Measurements from ENCODE around the gene IP6K3.

Gene IP6K3

GRCh38 chr6:33778444-33779121 is 31.9 kb upstream of the IP6K3 start:
- H3K4me3 ChIP-seq (ENCODE audit: low read depth, low read length): no peak overlapping the region
- no peak for DNase-seq (ENCODE audit: low read depth)

DNA sequence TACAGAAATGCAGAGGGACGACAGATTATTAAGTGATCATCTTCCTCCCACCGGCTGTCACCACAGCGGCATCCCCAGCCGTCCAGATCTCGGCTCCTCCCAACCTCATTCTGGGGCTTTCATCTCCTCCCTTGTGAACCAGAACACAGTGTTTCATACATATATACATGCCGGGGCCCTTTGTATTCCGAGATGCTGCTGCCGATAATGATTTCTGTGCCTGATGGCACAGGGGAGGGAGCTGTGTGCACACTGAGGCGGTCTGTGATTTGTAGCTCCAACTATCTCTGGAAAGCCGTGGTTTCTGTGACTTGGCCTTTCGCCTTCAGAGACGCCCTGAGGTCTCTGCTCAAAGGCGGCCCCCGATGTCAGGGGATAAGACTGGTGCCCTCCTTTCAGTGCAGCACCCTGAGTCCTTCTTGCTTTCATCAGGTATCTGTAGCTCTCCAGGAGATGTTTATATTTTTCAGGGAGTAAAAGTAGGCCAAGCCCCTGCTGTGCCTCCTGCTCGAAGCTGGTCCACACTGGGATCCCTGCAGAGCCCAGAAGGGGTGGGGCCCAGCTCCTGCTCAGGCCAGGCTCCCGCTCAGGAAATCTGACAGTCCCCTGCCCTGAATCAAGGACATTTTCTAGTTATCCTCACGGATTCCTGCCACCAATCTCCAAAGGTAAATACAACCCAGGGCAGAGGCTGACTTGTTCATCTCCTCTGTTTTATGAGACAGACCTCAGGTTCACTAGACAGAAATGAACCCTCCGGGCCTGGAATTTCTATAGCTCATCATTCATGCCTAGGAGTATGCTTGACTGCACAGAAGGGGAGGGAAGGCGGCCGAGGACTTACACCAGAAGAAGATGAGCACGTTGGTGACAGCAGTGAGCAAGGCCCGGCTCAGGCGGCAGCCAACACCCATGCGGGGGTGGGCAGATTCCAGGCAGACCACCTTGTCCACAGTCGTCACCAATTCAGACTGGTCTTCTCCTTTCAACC is 31.0 kb upstream of the IP6K3 start:
- no peak overlapping the region for H3K4me3 ChIP-seq (ENCODE audit: low read depth, low read length)

DNA sequence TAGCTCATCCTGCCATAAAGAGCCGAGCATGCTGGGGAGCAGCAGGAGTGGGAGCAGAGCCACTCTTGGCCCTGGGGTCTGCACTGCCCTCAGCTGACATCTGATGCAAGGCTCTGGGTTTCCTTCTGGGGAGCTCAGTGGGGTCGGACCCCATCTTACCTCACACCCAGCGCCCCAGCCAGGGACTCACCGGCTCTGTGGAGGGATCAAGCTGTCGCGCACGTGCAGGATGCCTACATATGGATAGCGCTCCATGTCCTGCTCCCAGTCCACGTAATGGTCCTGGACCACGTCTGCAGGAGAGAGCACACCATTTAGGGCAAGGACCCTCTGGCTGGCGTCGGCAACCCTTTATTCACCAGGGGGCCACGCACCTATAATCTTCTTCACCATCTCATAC is 30.1 kb upstream of the IP6K3 start:
- DNase-seq (ENCODE audit: low read depth): no peak
- H3K4me3 ChIP-seq (ENCODE audit: low read depth, low read length): no peak overlapping the region

More for the DNA sequence above, 31.0 kb upstream of the IP6K3 start:
- DNase-seq (ENCODE audit: low read depth): no peak

- no peak for DNase-seq (ENCODE audit: low read depth)
- H3K4me3 ChIP-seq (ENCODE audit: low read depth, low read length): no peak overlapping the region
Observed at GRCh38 chr6:33776186-33776585, 29.5 kb upstream of the IP6K3 start.

- no peak for DNase-seq (ENCODE audit: low read depth)
- H3K4me3 ChIP-seq (ENCODE audit: low read depth, low read length): no peak overlapping the region
Observed at GRCh38 chr6:33774774-33775173, 28.1 kb upstream of the IP6K3 start.

- no peak overlapping the region for H3K4me3 ChIP-seq (ENCODE audit: low read depth, low read length)
- no peak for DNase-seq (ENCODE audit: low read depth)
Observed at GRCh38 chr6:33772902-33773472, 26.3 kb upstream of the IP6K3 start.

- H3K4me3 ChIP-seq (ENCODE audit: low read depth, low read length): no peak overlapping the region
- DNase-seq (ENCODE audit: low read depth): no peak
Observed at GRCh38 chr6:33772082-33772830, 25.6 kb upstream of the IP6K3 start.

- peak; percentile 96 for DNase-seq (ENCODE audit: low read depth)
- H3K4me3 ChIP-seq (ENCODE audit: low read depth, low read length): no peak overlapping the region
Observed at GRCh38 chr6:33771146-33772081, 24.7 kb upstream of the IP6K3 start.

DNA sequence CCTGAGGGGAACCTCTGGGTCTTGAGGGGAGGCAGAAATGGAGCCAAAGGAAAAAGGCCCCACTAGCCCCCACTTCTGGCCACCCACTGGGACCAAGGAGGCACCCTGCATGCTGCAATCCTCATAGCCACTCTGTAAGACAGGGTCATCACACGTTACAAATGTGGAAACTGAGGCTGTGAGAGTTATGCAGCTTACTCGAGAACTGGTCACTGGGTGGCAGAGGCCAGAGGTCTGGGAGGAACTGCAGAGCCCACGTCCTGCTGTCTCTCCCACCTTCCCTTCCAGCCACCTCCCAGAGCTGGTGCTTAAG is 24.1 kb upstream of the IP6K3 start:
- no peak for DNase-seq (ENCODE audit: low read depth)
- H3K4me3 ChIP-seq (ENCODE audit: low read depth, low read length): no peak overlapping the region

DNA sequence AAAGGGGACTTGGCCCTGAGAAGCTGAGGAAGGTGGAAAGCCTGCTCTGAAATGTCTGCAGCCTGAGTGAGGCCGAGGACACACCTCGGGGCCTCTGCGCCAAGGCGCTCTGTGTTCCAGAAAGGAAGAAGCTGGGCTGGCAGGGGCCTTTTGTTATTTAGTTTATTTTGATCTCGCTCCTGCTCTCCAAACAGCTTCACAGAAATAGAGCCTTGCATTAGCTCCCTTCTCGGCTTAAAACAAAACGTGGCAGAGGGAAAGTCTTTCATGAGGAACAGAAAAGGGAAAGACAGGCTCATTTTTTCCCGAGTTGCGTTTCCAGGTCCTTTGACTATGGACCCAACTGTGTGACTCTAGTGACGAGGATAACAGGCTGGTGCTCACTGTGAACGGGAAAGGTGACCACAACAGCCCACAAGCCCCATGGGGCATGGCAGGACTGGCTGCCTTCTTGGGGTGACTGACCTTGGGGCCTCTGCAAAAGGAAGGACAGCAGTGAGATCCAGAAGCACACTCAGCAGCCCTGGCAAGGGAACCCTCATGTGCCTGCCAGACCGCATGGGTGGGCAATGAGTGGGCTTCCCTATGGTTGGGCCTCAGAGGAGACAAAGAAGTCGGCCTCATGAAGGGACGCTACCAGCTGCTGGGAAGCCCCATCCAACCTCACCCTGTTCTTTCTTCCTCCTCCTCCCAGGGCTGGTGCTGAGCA is 23.6 kb upstream of the IP6K3 start:
- no peak overlapping the region for H3K4me3 ChIP-seq (ENCODE audit: low read depth, low read length)
- DNase-seq (ENCODE audit: low read depth): no peak

DNA sequence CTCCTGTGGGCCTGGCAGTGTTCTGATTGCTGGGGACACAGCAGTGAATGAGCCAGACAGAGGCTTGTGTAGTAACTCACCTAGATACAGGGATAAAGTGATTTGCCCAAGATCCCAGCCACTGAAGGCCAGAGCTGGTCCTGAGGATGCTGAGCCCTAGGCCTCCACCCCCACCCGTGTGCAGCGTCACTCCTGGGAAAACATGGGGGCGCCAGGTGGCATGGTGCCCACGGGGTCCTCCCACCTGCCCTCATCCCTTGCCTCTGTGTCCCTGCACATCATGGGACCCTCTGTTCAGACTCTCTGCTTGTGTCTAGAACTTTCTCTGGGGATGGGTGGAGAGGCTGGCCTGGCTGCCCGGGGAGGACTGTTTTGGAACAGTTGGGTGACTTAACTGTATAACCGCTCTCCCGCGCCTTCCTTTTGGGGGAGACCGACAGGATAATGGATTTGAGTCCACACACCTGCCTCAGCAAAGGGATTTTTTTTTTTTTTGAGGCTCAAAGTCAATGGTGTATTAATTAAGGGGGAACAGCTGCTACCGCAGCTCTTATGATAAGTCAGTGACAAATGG is 22.6 kb upstream of the IP6K3 start:
- H3K4me3 ChIP-seq (ENCODE audit: low read depth, low read length): no peak overlapping the region
- DNase-seq (ENCODE audit: low read depth): no peak

- no peak overlapping the region for H3K4me3 ChIP-seq (ENCODE audit: low read depth, low read length)
- no peak for DNase-seq (ENCODE audit: low read depth)
Observed at GRCh38 chr6:33768644-33769120, 22.0 kb upstream of the IP6K3 start.

DNA sequence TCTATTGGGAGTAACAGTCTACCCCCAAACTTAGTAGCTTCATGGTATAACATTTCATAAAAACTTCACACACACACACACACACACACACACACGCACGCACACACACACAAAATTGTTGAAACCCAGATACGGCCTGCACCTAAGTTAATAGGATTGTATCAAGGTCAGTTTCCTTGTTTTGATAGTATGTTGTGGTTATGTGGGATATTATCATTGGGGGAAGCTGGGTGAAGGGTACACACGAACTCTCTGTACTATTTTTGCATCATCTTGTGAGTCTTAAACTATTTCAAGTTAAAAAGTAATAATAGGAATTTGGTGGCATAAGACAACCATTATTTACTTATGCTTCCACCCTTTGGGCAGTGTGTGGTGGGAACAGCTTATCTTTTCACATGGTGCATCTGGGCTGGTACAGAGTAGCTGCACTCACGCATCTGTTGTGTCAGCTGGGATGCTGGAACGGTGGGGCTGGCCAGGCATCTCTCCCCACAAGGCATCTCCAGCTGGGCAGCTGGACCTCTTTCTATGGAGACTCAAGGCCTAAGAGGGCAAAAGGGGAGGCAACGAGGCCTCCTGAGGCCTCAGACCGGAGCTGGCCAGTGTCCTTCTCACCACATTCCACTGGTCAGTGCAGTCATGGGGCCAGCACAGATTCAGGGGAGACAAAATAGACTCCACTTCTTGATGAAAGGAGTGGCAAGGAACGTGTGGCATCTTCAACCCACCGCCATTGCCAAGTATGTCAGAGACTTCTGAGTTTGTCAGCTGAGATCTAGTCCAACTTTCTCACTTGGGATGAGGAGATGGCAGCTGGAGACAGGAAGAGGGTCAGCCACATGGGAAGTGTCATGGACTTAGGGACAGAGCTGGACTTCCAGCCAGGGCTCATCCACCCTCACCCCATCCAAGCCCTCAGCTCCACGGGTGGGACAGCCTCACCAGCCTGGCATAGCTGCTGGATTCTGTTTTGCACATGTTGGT is 20.5 kb upstream of the IP6K3 start:
- H3K4me3 ChIP-seq (ENCODE audit: low read depth, low read length): no peak overlapping the region
- no peak for DNase-seq (ENCODE audit: low read depth)

DNA sequence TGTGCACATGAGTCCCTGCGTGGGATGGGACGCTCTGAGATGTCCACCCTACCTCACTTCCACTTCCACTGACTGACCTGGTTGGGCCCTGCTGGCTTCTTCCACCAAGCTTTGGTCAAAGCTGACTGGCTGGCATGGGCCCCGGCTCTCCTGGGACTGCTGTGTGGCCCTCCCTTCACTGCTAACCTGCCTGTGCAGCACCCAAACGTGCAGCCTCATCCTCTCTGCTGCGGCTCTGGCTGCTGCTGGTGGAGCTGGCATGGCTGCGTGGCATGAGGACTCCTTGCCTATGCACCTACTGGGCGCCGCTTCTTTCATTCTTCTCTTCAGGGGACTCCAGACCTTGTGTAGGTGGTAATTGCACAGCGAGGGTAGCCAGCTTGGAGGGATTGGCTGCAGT is 18.7 kb upstream of the IP6K3 start:
- H3K4me3 ChIP-seq (ENCODE audit: low read depth, low read length): no peak overlapping the region
- DNase-seq (ENCODE audit: low read depth): no peak

GRCh38 chr6:33764036-33764435 is 17.3 kb upstream of the IP6K3 start:
- no peak for DNase-seq (ENCODE audit: low read depth)
- no peak overlapping the region for H3K4me3 ChIP-seq (ENCODE audit: low read depth, low read length)

DNA sequence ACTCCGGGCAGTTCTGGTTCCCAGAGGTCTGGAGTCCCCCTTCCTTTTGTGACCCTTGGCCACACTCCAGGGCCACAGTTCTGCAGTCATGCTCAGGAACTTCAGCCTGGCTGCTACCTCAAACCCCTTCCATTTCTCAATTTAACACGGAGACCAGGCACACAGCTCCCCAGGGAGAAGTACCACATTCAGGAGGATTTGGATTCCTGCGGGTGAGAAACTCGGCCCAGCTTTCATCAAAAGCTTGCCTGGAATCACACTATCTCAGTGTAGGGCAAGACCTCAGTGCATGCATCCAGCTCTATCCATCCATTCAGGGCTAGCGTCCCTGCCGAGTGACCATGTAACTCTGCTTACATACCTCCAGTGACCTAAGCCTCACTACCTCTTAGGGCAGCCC is 16.8 kb upstream of the IP6K3 start:
- no peak for DNase-seq (ENCODE audit: low read depth)
- H3K4me3 ChIP-seq (ENCODE audit: low read depth, low read length): no peak overlapping the region

DNA sequence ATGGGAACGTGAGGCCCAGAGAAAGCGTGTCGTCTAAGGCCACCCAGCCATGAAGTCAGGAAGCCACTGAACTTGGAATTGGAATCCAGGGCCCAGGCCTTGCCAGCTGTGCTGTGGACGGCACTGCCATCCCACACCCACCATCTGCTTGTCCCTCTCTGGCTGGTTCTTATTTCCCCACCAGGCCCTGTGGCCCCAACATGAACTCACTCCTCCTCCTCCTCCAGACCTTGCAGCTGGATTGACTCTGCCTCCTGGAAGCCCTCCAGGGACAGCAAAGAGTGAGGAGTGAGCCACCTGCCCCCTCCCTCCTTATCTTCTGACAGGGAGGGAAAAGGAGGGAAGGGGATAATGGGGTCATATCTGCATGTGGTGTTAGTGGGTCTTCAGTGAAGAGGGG is 16.0 kb upstream of the IP6K3 start:
- H3K4me3 ChIP-seq (ENCODE audit: low read depth, low read length): no peak overlapping the region
- no peak for DNase-seq (ENCODE audit: low read depth)

Measured in skeletal muscle cell (primary cell).